ENCODE measurements around the gene GDI2.

GRCh38 chr10:5737352-5737751, 75.9 kb downstream of the GDI2 start:
- TF ChIP-seq POLR2A (IDR thresholded peaks at IDR 0.05) (no peak), CTCF (IDR thresholded peaks at IDR 0.05) (no peak), POLR2AphosphoS5 (IDR thresholded peaks at IDR 0.05) (no peak), EP300 (IDR thresholded peaks at IDR 0.05; ENCODE audit: low read depth) (no peak)

All from transverse colon (tissue), 4 donors.